ENCODE measurements around the gene EFCAB11. TPM values are rescaled to one million over a fixed set of nuclear protein-coding genes. Genes with fewer than 3 reads are reported as not detected.
"Not testable (repeated sequence)": the region's sequence is repeated elsewhere in the genome, so short reads cannot be mapped to it uniquely, and the experiment has no call there.

EFCAB11 gene
- total RNA-seq, 2 donors from 2014 or later: 8.2 to 9.6 TPM

- 75% methylated on average over 4 of the region's 4 CpGs for WGBS
Measured at GRCh38 chr14:89889626-89890025, 64.9 kb downstream of the EFCAB11 start.

GRCh38 chr14:89884761-89885160 lies 69.8 kb downstream of the EFCAB11 start:
- WGBS: 96% methylated on average over 2 of the region's 2 CpGs
- intact Hi-C loops (cut with DNase I): no loop called here

More at GRCh38 chr14:89889626-89890025, 64.9 kb downstream of the EFCAB11 start:
- DNase-seq (ENCODE audit: low spot score): no peak
- no peaks in the 10 kb centered on the region for H3K36me3 ChIP-seq
- TF ChIP-seq CTCF (IDR thresholded peaks at IDR 0.05) (no peak), POLR2AphosphoS5 (IDR thresholded peaks at IDR 0.05) (no peak), POLR2A (IDR thresholded peaks at IDR 0.05) (no peak)
- intact Hi-C loops (cut with DNase I): no loop called here
- H3K4me3 ChIP-seq: no peak overlapping the region
- no peaks in the 10 kb centered on the region for H3K4me1 ChIP-seq (replicated peaks)
- H3K9me3 ChIP-seq: no peaks in the 10 kb centered on the region
- H3K27ac ChIP-seq: no peak overlapping the region
- no peaks in the 10 kb centered on the region for H3K27me3 ChIP-seq (replicated peaks; ENCODE audit: insufficient read depth)

GRCh38 chr14:89881839-89882238 lies 72.7 kb downstream of the EFCAB11 start:
- no peak for TF ChIP-seq POLR2A (IDR thresholded peaks at IDR 0.05)
- TF ChIP-seq CTCF (IDR thresholded peaks at IDR 0.05): no peak
- TF ChIP-seq POLR2AphosphoS5 (IDR thresholded peaks at IDR 0.05): no peak
- no peaks in the 10 kb centered on the region for H3K4me1 ChIP-seq (replicated peaks)
- H3K4me3 ChIP-seq: no peak overlapping the region
- no peaks in the 10 kb centered on the region for H3K9me3 ChIP-seq
- H3K36me3 ChIP-seq: no peaks in the 10 kb centered on the region
- no peaks in the 10 kb centered on the region for H3K27me3 ChIP-seq (replicated peaks; ENCODE audit: insufficient read depth)
- DNase-seq (ENCODE audit: low spot score): no peak
- 93% methylated on average over 1 of the region's 1 CpG for WGBS
- intact Hi-C loops (cut with DNase I): no loop called here
- H3K27ac ChIP-seq: no peak overlapping the region

More at GRCh38 chr14:89884761-89885160, 69.8 kb downstream of the EFCAB11 start:
- no peaks in the 10 kb centered on the region for H3K9me3 ChIP-seq
- H3K36me3 ChIP-seq: no peaks in the 10 kb centered on the region
- no peak for DNase-seq (ENCODE audit: low spot score)
- no peaks in the 10 kb centered on the region for H3K4me1 ChIP-seq (replicated peaks)
- no peak overlapping the region for H3K27ac ChIP-seq
- TF ChIP-seq POLR2AphosphoS5 (IDR thresholded peaks at IDR 0.05): no peak
- no peak for TF ChIP-seq POLR2A (IDR thresholded peaks at IDR 0.05)
- TF ChIP-seq CTCF (IDR thresholded peaks at IDR 0.05): no peak
- no peaks in the 10 kb centered on the region for H3K27me3 ChIP-seq (replicated peaks; ENCODE audit: insufficient read depth)
- H3K4me3 ChIP-seq: no peak overlapping the region

- WGBS: 94% methylated on average over 3 of the region's 3 CpGs
- H3K27ac ChIP-seq; H3K36me3 ChIP-seq; H3K9me3 ChIP-seq; H3K27me3 ChIP-seq (replicated peaks; ENCODE audit: insufficient read depth); H3K4me3 ChIP-seq; intact Hi-C loops (cut with DNase I); DNase-seq (ENCODE audit: low spot score); H3K4me1 ChIP-seq (replicated peaks): not testable (repeated sequence)
Measured at GRCh38 chr14:89874091-89874490, 80.4 kb downstream of the EFCAB11 start.

GRCh38 chr14:89870316-89870715 lies 84.2 kb downstream of the EFCAB11 start:
- no peaks in the 10 kb centered on the region for H3K9me3 ChIP-seq
- TF ChIP-seq POLR2A (IDR thresholded peaks at IDR 0.05) (no peak), POLR2AphosphoS5 (IDR thresholded peaks at IDR 0.05) (no peak), CTCF (IDR thresholded peaks at IDR 0.05) (no peak)
- DNase-seq (ENCODE audit: low spot score): no peak
- H3K4me3 ChIP-seq: no peak overlapping the region
- no peaks in the 10 kb centered on the region for H3K36me3 ChIP-seq
- no peak overlapping the region for H3K27ac ChIP-seq
- no peaks in the 10 kb centered on the region for H3K4me1 ChIP-seq (replicated peaks)
- no peaks in the 10 kb centered on the region for H3K27me3 ChIP-seq (replicated peaks; ENCODE audit: insufficient read depth)
- intact Hi-C loops (cut with DNase I): no loop called here
- 93% methylated on average over 2 of the region's 2 CpGs for WGBS
